ENCODE data around the gene HLA-DRB1.
"Not testable (repeated sequence)": the region's sequence is repeated elsewhere in the genome, so short reads cannot be mapped to it uniquely, and the experiment has no call there.

Gene HLA-DRB1

GRCh38 chr6:32580593-32580992 lies 9.1 kb downstream of the HLA-DRB1 start:
- Histone ChIP-seq H4K91ac (ENCODE audit: low read length) (no peak overlapping the region), H2BK12ac (ENCODE audit: low read length in 2 of 2) (no peak overlapping the region), H2BK15ac (ENCODE audit: low read depth, poor library complexity, severe bottlenecking) (no peak overlapping the region), H3K4me2 (ENCODE audit: low read length, poor library complexity, severe bottlenecking) (no peak overlapping the region), H3K4me3 (ENCODE audit: insufficient read depth in 1 of 2, low read depth in 1 of 2, low read length in 2 of 2) (no peak overlapping the region), H3K18ac (ENCODE audit: low read depth in 1 of 2, low read length in 2 of 2) (no peak overlapping the region), H3K79me1 (replicated peaks; ENCODE audit: low read length, poor library complexity, severe bottlenecking) (no peaks in the 10 kb centered on the region), H3K9ac (ENCODE audit: low read length) (no peak overlapping the region), H3K27me3 (ENCODE audit: control insufficient read depth in 1 of 2, insufficient read depth in 1 of 2, low read length in 2 of 2) (no peaks in the 10 kb centered on the region), H3K9me3 (ENCODE audit: control insufficient read depth, low read length) (no peaks in the 10 kb centered on the region), H3K23ac (ENCODE audit: low read length in 2 of 2) (no peak overlapping the region), H2AK5ac (ENCODE audit: low read length, severe bottlenecking) (no peak overlapping the region), H3K36me3 (ENCODE audit: control insufficient read depth in 1 of 2, insufficient read depth in 2 of 2, low read depth in 1 of 2, low read length in 2 of 2) (peaks cover 0 to 14% of the 10 kb centered on the region in 2 experiments), H3K4ac (ENCODE audit: low read depth in 1 of 2, low read length in 2 of 2) (no peak overlapping the region), H3K27ac (ENCODE audit: low read length, poor library complexity, severe bottlenecking) (no peak overlapping the region), H2BK5ac (ENCODE audit: low read depth, low read length, poor library complexity, severe bottlenecking) (no peak overlapping the region), H3K14ac (ENCODE audit: low read length in 2 of 2) (no peak overlapping the region), H2AFZ (ENCODE audit: low read depth, low read length) (no peak overlapping the region), H2BK120ac (ENCODE audit: low read depth, low read length) (no peak overlapping the region), H4K8ac (ENCODE audit: low read length) (no peak overlapping the region), H3K4me1 (ENCODE audit: control insufficient read depth, insufficient read depth, low read depth, low read length) (no peaks in the 10 kb centered on the region)
- no peak for DNase-seq
- WGBS = 77% methylated on average over 4 of the region's 4 CpGs

GRCh38 chr6:32578962-32579361 lies 10.7 kb downstream of the HLA-DRB1 start:
- WGBS = 20% methylated on average over 2 of the region's 3 CpGs

GRCh38 chr6:32577493-32577892 lies 12.2 kb downstream of the HLA-DRB1 start:
- not testable (repeated sequence) for H3K23ac ChIP-seq (ENCODE audit: low read length in 2 of 2); H3K4me3 ChIP-seq (ENCODE audit: insufficient read depth in 1 of 2, low read depth in 1 of 2, low read length in 2 of 2); H3K27ac ChIP-seq (ENCODE audit: low read length, poor library complexity, severe bottlenecking); H2AFZ ChIP-seq (ENCODE audit: low read depth, low read length); H3K4me2 ChIP-seq (ENCODE audit: low read length, poor library complexity, severe bottlenecking); H2BK15ac ChIP-seq (ENCODE audit: low read depth, poor library complexity, severe bottlenecking); H3K9ac ChIP-seq (ENCODE audit: low read length); H2BK120ac ChIP-seq (ENCODE audit: low read depth, low read length); H3K4ac ChIP-seq (ENCODE audit: low read depth in 1 of 2, low read length in 2 of 2); DNase-seq; H2AK5ac ChIP-seq (ENCODE audit: low read length, severe bottlenecking); H3K79me1 ChIP-seq (replicated peaks; ENCODE audit: low read length, poor library complexity, severe bottlenecking); H2BK5ac ChIP-seq (ENCODE audit: low read depth, low read length, poor library complexity, severe bottlenecking); H3K18ac ChIP-seq (ENCODE audit: low read depth in 1 of 2, low read length in 2 of 2); H2BK12ac ChIP-seq (ENCODE audit: low read length in 2 of 2); H3K27me3 ChIP-seq (ENCODE audit: control insufficient read depth in 1 of 2, insufficient read depth in 1 of 2, low read length in 2 of 2); H4K91ac ChIP-seq (ENCODE audit: low read length); H3K9me3 ChIP-seq (ENCODE audit: control insufficient read depth, low read length); H3K4me1 ChIP-seq (ENCODE audit: control insufficient read depth, insufficient read depth, low read depth, low read length); H3K14ac ChIP-seq (ENCODE audit: low read length in 2 of 2); H4K8ac ChIP-seq (ENCODE audit: low read length)
- WGBS = 32% methylated on average over 3 of the region's 5 CpGs
- peaks cover 0 to 14% of the 10 kb centered on the region in 2 experiments for H3K36me3 ChIP-seq (ENCODE audit: control insufficient read depth in 1 of 2, insufficient read depth in 2 of 2, low read depth in 1 of 2, low read length in 2 of 2)

More at GRCh38 chr6:32578962-32579361, 10.7 kb downstream of the HLA-DRB1 start:
- no peak overlapping the region for H2BK5ac ChIP-seq (ENCODE audit: low read depth, low read length, poor library complexity, severe bottlenecking)
- H2AK5ac ChIP-seq (ENCODE audit: low read length, severe bottlenecking) = no peak overlapping the region
- H3K23ac ChIP-seq (ENCODE audit: low read length in 2 of 2) = no peak overlapping the region
- H3K9me3 ChIP-seq (ENCODE audit: control insufficient read depth, low read length) = no peaks in the 10 kb centered on the region
- H3K14ac ChIP-seq (ENCODE audit: low read length in 2 of 2) = no peak overlapping the region
- H3K9ac ChIP-seq (ENCODE audit: low read length) = no peak overlapping the region
- no peak overlapping the region for H2BK15ac ChIP-seq (ENCODE audit: low read depth, poor library complexity, severe bottlenecking)
- no peak overlapping the region for H2BK120ac ChIP-seq (ENCODE audit: low read depth, low read length)
- no peak overlapping the region for H3K27ac ChIP-seq (ENCODE audit: low read length, poor library complexity, severe bottlenecking)
- no peak for DNase-seq
- no peaks in the 10 kb centered on the region for H3K4me1 ChIP-seq (ENCODE audit: control insufficient read depth, insufficient read depth, low read depth, low read length)
- no peak overlapping the region for H3K4ac ChIP-seq (ENCODE audit: low read depth in 1 of 2, low read length in 2 of 2)
- H4K91ac ChIP-seq (ENCODE audit: low read length) = no peak overlapping the region
- H3K18ac ChIP-seq (ENCODE audit: low read depth in 1 of 2, low read length in 2 of 2) = no peak overlapping the region
- H4K8ac ChIP-seq (ENCODE audit: low read length) = no peak overlapping the region
- no peak overlapping the region for H3K4me2 ChIP-seq (ENCODE audit: low read length, poor library complexity, severe bottlenecking)
- no peak overlapping the region for H2AFZ ChIP-seq (ENCODE audit: low read depth, low read length)
- no peak overlapping the region for H3K4me3 ChIP-seq (ENCODE audit: insufficient read depth in 1 of 2, low read depth in 1 of 2, low read length in 2 of 2)
- H3K36me3 ChIP-seq (ENCODE audit: control insufficient read depth in 1 of 2, insufficient read depth in 2 of 2, low read depth in 1 of 2, low read length in 2 of 2) = peaks cover 0 to 14% of the 10 kb centered on the region in 2 experiments
- no peaks in the 10 kb centered on the region for H3K27me3 ChIP-seq (ENCODE audit: control insufficient read depth in 1 of 2, insufficient read depth in 1 of 2, low read length in 2 of 2)
- H2BK12ac ChIP-seq (ENCODE audit: low read length in 2 of 2) = no peak overlapping the region
- no peaks in the 10 kb centered on the region for H3K79me1 ChIP-seq (replicated peaks; ENCODE audit: low read length, poor library complexity, severe bottlenecking)

GRCh38 chr6:32576250-32576649 lies 13.4 kb downstream of the HLA-DRB1 start:
- Histone ChIP-seq H3K4me2 (ENCODE audit: low read length, poor library complexity, severe bottlenecking) (no peak overlapping the region), H3K4ac (ENCODE audit: low read depth in 1 of 2, low read length in 2 of 2) (no peak overlapping the region), H2BK120ac (ENCODE audit: low read depth, low read length) (no peak overlapping the region), H2BK12ac (ENCODE audit: low read length in 2 of 2) (no peak overlapping the region), H3K4me1 (ENCODE audit: control insufficient read depth, insufficient read depth, low read depth, low read length) (no peaks in the 10 kb centered on the region), H3K36me3 (ENCODE audit: control insufficient read depth in 1 of 2, insufficient read depth in 2 of 2, low read depth in 1 of 2, low read length in 2 of 2) (peaks cover 0 to 13% of the 10 kb centered on the region in 2 experiments), H3K18ac (ENCODE audit: low read depth in 1 of 2, low read length in 2 of 2) (no peak overlapping the region), H3K9ac (ENCODE audit: low read length) (no peak overlapping the region), H2AK5ac (ENCODE audit: low read length, severe bottlenecking) (no peak overlapping the region), H3K27ac (ENCODE audit: low read length, poor library complexity, severe bottlenecking) (no peak overlapping the region), H2AFZ (ENCODE audit: low read depth, low read length) (no peak overlapping the region), H3K27me3 (ENCODE audit: control insufficient read depth in 1 of 2, insufficient read depth in 1 of 2, low read length in 2 of 2) (no peaks in the 10 kb centered on the region), H3K23ac (ENCODE audit: low read length in 2 of 2) (no peak overlapping the region), H4K91ac (ENCODE audit: low read length) (no peak overlapping the region), H2BK15ac (ENCODE audit: low read depth, poor library complexity, severe bottlenecking) (no peak overlapping the region), H3K14ac (ENCODE audit: low read length in 2 of 2) (no peak overlapping the region), H3K79me1 (replicated peaks; ENCODE audit: low read length, poor library complexity, severe bottlenecking) (no peaks in the 10 kb centered on the region), H2BK5ac (ENCODE audit: low read depth, low read length, poor library complexity, severe bottlenecking) (no peak overlapping the region), H3K4me3 (ENCODE audit: insufficient read depth in 1 of 2, low read depth in 1 of 2, low read length in 2 of 2) (no peak overlapping the region), H4K8ac (ENCODE audit: low read length) (no peak overlapping the region), H3K9me3 (ENCODE audit: control insufficient read depth, low read length) (no peaks in the 10 kb centered on the region)
- no peak for DNase-seq
- 83% methylated on average over 1 of the region's 1 CpG for WGBS
